ENCODE results near the gene SHOC2. TPM values are rescaled to one million over a fixed set of nuclear protein-coding genes. Genes with fewer than 3 reads are reported as not detected.

Gene SHOC2
- total RNA-seq, 2 donors from 2014 or later = 66.8 to 79.2 TPM

DNA sequence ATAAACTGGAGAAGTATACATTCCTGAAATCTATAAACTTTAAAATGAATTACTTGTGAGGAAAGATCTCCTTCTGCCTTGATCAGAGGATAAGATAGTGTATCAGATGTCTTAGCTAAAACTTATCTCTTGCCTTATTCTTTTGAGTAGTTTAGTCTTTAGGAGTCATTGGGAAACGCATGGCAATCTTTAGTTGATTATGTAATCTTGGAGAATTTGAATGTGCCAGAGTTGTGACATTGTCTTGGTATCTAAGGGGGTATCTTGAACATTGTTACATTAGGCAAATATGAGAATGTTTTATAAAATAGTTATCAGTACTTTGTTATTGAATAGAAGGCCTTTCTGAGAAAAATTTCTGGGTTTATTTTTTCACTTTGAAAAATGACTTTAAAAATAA, 95.8 kb downstream of the SHOC2 start:
- intact Hi-C loops (cut with DNase I, micrococcal nuclease) = no loop called here
- ATAC-seq (no peak), DNase-seq (no peak)

DNA sequence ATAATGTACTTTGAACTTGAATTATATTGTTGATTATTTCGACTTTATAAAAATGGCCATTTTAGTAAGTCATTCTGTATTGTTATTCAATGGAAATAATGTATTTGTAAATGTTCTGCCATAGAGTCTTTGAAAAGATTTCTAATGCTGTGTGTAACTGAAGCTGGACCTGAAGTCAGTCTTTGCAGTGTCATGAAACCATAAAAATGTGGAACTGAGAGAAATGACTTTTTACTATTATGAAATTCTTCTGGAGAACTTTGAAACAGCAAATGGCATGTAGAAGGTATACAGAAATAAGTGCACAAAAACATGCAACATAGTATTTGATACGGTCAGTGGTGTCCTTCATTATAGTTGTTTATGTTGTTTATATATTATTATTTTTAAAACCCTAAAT, 97.7 kb downstream of the SHOC2 start:
- ATAC-seq (no peak), DNase-seq (no peak)
- intact Hi-C loops (cut with DNase I, micrococcal nuclease) = no loop called here

DNA sequence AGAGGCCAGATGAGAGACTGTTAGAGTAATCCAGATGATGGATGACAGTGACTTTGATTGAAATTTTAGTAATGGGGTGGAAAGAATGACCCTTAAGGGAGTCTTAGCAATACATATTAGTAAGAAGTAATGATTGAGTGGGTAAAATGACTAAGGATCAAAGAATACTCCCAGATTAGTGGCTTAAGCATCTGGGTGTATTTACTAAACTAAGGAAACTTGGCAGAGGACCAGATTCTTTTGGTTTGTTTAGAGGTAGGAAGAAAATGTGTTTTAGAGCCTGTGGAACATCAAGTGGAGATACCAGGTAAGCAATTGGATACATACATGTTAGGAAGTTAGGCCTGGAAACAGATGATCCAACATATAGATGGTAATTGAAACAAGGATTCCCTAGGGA, 98.6 kb downstream of the SHOC2 start:
- ATAC-seq = no peak
- intact Hi-C loops (cut with DNase I, micrococcal nuclease) = no loop called here
- no peak for DNase-seq

- intact Hi-C loops (cut with DNase I, micrococcal nuclease) = no loop called here
- ATAC-seq (no peak), DNase-seq (no peak)
Measured at GRCh38 chr10:111023060-111023459, 103.7 kb downstream of the SHOC2 start.

DNA sequence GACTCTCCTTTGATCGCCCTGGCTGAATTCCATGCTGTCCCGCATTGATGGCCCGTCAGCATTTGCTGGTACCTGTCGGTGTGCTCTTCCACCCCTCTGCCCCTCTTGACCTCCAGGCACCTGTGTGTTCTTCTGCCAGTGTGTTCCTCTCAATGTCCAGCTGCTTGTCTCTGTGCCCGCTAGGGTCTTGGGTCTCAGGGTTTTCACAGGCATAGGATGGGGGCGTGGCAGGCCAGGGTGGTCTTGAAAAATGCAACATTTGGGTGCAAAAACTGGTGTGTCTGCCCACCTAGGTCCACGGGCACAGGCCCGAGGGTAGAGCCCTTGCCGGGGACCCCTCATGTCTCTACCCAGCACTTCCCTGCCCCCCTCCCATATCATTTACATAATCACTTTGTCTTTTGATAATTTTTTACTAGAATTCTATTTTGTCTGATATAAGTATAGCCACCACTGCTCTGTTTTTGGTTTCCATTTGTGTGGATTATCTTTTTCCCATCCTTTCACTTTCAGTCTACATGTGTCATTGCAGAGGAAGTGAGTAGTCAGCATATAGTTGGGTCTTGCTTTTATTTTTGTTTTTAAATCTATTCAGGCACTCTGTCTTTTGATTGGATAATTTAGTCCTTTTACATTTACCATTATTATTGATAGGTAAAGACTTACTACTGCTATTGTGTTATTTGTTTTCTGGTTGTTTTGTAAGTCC, 110.8 kb downstream of the SHOC2 start:
- DNase-seq = no peak
- ATAC-seq = no peak
- intact Hi-C loops (cut with DNase I, micrococcal nuclease) = no loop called here

DNA sequence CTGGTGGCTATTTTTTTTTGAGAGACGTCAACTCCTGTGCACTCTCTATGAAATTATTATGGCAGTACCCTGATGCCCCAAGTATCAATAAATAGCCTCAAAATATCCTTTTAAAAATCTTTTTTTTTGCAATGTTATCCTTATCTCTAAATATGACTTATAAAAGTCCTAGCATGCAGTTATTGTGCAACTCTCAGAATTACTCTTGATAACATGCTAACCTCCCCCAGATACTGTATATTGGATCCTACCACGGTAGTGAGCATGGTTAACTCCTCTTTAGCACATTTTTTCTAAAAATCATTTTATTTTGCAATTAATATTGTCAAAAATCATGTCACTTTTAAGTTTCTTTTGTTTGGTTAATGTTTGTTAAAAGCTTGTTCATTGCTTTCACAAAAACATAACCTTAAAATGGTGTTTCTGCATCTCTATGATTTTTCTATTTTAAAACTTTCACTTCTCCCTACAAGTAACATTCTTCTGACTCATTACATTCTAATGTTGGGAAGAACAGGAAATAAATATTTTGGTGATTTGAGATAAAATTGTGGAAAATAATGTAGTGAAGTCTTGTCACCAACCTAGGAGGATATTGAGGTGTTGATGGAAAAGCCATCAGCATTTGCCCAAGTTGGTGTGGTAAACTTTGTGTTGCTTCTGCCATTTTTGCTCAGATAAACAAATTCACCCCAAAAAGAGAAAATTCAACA, 115.3 kb downstream of the SHOC2 start:
- ATAC-seq (no peak), DNase-seq (no peak)
- intact Hi-C loops (cut with DNase I, micrococcal nuclease) = no loop called here

GRCh38 chr10:111035542-111035941, 116.1 kb downstream of the SHOC2 start:
- intact Hi-C loops (cut with DNase I, micrococcal nuclease) = no loop called here
- no peak for DNase-seq
- ATAC-seq = no peak

GRCh38 chr10:111037858-111038257, 118.5 kb downstream of the SHOC2 start:
- DNase-seq = no peak
- no peak for ATAC-seq
- intact Hi-C loops (cut with DNase I, micrococcal nuclease) = no loop called here

GRCh38 chr10:111039522-111039921, 120.1 kb downstream of the SHOC2 start:
- intact Hi-C loops (cut with DNase I, micrococcal nuclease) = no loop called here
- DNase-seq = no peak
- no peak for ATAC-seq

GRCh38 chr10:111057006-111057405, 137.6 kb downstream of the SHOC2 start:
- intact Hi-C loops (cut with DNase I, micrococcal nuclease) = no loop called here
- DNase-seq (no peak), ATAC-seq (no peak)

Small RNA genes within 50 kb of the gene (microRNA-seq; reads per million reads assigned to microRNA genes)
- 0.53 to 1.4 reads per million in 2 donors for gene MIR548E

Other genes with a start within 250 kb of the SHOC2 start
- 100 to 1,000 TPM; 487 to 575 TPM for gene PDCD4, start 47.7 kb upstream of the SHOC2 start, total RNA-seq
- gene BBIP1, start 424 bp upstream of the SHOC2 start, total RNA-seq = 10 to 100 TPM; 12.3 to 15.7 TPM
- 10 to 100 TPM; 11.2 to 24.3 TPM for gene ADRA2A, start 157.4 kb downstream of the SHOC2 start, total RNA-seq